ENCODE data around the gene DCN. TPM values are rescaled to one million over a fixed set of nuclear protein-coding genes. Genes with fewer than 3 reads are reported as not detected.
A peak's percentile ranks its signal among the peaks of the same experiment; 100 is the strongest.

The DCN gene
- total RNA-seq, 4 donors from 2014 or later = 50.1 to 1,296 (median 333) TPM

DNA sequence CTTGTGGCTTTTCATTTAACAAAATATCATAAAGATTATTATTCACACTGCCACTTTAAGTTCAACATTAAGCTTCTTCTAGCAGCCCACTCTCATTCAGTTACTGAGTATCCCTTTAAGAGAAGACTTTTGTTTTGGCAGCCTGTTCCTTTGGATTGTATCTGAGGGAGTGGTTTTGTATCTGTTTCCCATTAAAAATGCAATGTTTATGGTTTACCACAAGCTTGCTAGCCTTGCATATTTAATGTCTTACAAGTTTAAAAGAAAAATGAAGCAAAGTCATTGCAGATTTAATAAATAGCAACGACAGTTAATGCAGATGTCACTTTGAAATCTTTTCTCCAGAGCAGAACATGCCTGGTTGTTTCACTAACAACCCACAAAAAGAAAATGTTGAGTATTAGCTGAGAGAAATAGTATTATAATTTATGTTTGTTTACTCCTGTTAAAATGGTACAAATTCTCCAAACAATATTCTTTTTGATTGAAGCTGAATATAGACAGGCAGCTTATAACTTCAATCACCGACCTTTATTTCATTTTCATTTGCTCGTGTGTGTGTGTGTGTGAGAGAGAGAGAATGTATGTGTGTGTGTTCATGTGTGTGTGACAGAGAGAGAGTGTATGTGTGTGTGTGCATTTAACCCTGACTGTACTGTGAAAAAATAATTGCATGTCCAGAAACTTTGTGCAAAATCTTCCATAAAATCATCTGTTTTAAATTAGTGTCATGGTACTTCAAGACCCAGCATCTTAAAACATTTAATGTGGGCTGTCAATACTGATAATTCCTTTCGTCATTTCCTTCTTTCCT is 1.8 kb downstream of the DCN start:
- DNase-seq = no peak
- 13 to 30% methylated on average over 4 of the region's 4 CpGs for WGBS, 2 donors
- no peaks in the 10 kb centered on the region for H3K27me3 ChIP-seq
- H3K36me3 ChIP-seq = no peaks in the 10 kb centered on the region
- TF ChIP-seq POLR2A (IDR thresholded peaks at IDR 0.05) (no peak), CTCF (IDR thresholded peaks at IDR 0.05) (no peak)
- peak overlapping the region; percentile 5 to 62 (median 42) for H3K4me3 ChIP-seq
- peak overlapping the region; percentile 52 to 85 (median 65) for H3K27ac ChIP-seq
- peaks cover 0 to 15% (median 0%) of the 10 kb centered on the region in 3 donors for H3K4me1 ChIP-seq
- H3K9me3 ChIP-seq = no peaks in the 10 kb centered on the region
- intact Hi-C loops (cut with DNase I) = no loop called here

DNA sequence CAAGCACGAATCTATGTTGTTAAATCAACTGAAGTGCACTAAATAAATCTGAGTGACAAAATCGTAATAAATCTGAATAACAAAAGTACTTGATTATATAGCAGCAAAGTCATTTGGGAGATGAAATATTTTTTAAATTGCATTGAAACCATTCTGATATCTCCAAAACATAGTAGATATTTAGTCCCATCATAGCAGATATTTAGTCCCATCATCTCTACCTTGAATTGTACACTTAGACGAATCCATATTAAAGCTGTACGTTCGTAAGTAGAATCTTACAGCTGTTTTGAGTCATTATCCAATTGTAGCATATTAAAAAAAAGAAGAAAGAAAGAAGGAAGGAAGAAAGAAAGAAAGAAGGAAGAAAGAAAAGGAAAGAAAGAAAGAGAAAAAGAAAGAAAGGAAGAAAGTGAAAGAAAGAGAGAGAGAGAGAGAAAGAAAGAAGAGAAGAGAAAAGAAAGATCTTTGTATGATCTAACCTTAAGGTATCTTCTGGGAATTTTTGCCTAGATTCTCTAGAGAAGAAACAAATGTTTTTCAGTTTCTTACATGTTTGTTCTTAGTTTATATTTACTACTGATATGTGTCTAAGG is 2.6 kb downstream of the DCN start:
- Histone ChIP-seq H3K36me3 (no peaks in the 10 kb centered on the region), H3K9me3 (no peaks in the 10 kb centered on the region), H3K27me3 (no peaks in the 10 kb centered on the region), H3K27ac (peak overlapping the region; percentile 55 to 85 (median 78)), H3K4me3 (peak overlapping the region; percentile 5 to 62 (median 42)), H3K4me1 (peaks cover 0 to 15% (median 0%) of the 10 kb centered on the region in 3 donors)
- intact Hi-C loops (cut with DNase I) = loop anchor here (5.0 kb wide), 1 partner anchor 147 kb away; no protein-coding TSS in a partner anchor
- 39 to 41% methylated on average over 5 of the region's 5 CpGs for WGBS, 2 donors
- TF ChIP-seq POLR2A (IDR thresholded peaks at IDR 0.05) (no peak), CTCF (IDR thresholded peaks at IDR 0.05) (no peak)
- DNase-seq = no peak

DNA sequence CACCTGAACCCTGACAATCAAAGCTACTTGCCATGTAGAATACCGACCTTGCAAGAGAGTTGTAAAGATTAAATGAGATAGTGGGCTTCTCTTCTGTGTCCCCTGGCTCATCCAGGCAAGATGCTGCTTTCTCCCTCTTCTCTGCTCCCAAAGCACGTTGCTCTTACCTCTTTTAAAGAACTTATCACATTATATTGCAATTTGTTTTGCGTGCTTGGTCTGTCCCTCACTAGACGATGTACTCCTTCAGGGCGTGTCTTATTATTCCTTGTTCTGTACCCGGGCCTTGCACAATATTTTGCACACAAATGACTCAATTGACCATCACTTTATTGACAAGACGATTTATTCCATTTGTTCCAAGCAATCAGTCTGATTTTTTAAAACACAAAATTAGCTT is 3.3 kb downstream of the DCN start:
- H3K4me1 ChIP-seq = peaks cover 0 to 12% (median 0%) of the 10 kb centered on the region in 3 donors
- no peak for DNase-seq
- TF ChIP-seq CTCF (IDR thresholded peaks at IDR 0.05) (no peak), POLR2A (IDR thresholded peaks at IDR 0.05) (peak in 1 of 4 donors; percentile 56)

DNA sequence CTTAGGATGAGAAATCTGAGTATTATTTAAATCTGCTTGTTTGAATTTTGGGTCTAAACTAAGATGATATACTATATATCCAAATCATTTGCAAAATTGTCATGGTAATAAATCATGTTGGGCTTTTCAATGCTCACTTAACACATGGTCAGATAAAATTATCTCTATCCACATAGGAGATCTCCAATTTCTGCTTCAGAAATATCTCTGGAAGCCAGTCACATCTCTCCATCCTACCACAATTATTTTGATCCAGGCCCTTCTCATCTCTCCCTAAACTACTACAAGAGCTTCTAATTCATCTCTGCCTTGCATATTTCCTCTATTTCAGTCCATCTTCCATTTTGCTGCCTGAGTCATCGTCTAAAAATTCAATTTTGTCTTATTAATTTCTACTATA is 3.8 kb downstream of the DCN start:
- H3K4me3 ChIP-seq = peak overlapping the region in 3 of 4 donors; percentile 41 to 62 (median 44)
- 45 to 69% methylated on average over 1 of the region's 1 CpG for WGBS, 2 donors
- H3K9me3 ChIP-seq = no peaks in the 10 kb centered on the region
- H3K27ac ChIP-seq = peak overlapping the region; percentile 49 to 85 (median 78)
- DNase-seq = no peak
- no peaks in the 10 kb centered on the region for H3K27me3 ChIP-seq
- TF ChIP-seq CTCF (IDR thresholded peaks at IDR 0.05) = no peak
- TF ChIP-seq POLR2A (IDR thresholded peaks at IDR 0.05) = no peak
- H3K4me1 ChIP-seq = peaks cover 0 to 14% (median 0%) of the 10 kb centered on the region in 3 donors
- intact Hi-C loops (cut with DNase I) = loop anchor here (5.0 kb wide), 1 partner anchor 149 kb away; no protein-coding TSS in a partner anchor
- H3K36me3 ChIP-seq = no peaks in the 10 kb centered on the region

More for the DNA sequence above, 3.3 kb downstream of the DCN start:
- H3K27ac ChIP-seq = peak overlapping the region; percentile 49 to 85 (median 78)
- no peaks in the 10 kb centered on the region for H3K9me3 ChIP-seq
- no peaks in the 10 kb centered on the region for H3K27me3 ChIP-seq
- no peaks in the 10 kb centered on the region for H3K36me3 ChIP-seq
- WGBS, 2 donors = 30 to 36% methylated on average over 7 of the region's 7 CpGs
- H3K4me3 ChIP-seq = peak overlapping the region in 3 of 4 donors; percentile 41 to 62 (median 44)
- intact Hi-C loops (cut with DNase I) = loop anchor here (5.0 kb wide), 1 partner anchor 148 kb away; no protein-coding TSS in a partner anchor

DNA sequence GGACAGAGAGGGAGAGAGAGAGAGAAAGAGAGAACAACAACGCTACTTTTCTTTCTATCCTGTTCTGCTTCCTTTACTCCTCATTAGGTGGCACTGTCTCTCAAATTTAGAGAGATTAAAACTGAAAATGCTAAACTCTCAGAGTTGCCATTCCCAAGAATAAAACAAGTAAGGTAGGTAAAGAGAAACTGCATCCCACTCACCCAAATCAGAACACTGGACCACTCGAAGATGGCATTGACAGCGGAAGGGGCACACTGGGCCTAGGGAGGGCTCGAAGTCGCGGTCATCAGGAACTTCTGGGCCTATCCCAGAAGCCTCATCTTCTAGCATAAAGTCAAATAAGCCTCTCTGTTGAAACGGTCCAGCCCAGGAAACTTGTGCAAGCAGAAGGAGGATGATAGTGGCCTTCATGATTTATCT is 4.5 kb downstream of the DCN start:
- Histone ChIP-seq H3K4me3 (peak overlapping the region; percentile 23 to 62 (median 42)), H3K4me1 (peaks cover 0 to 17% (median 0%) of the 10 kb centered on the region in 3 donors), H3K36me3 (no peaks in the 10 kb centered on the region), H3K27me3 (no peaks in the 10 kb centered on the region), H3K27ac (peak overlapping the region; percentile 49 to 85 (median 78)), H3K9me3 (no peaks in the 10 kb centered on the region)
- intact Hi-C loops (cut with DNase I) = loop anchor here (5.0 kb wide), 1 partner anchor 149 kb away; no protein-coding TSS in a partner anchor
- TF ChIP-seq CTCF (IDR thresholded peaks at IDR 0.05) (peak in 5 of 6 experiments; percentile 28 to 65 (median 55)), POLR2A (IDR thresholded peaks at IDR 0.05) (no peak)
- DNase-seq = no peak
- WGBS, 2 donors = 13 to 32% methylated on average over 7 of the region's 7 CpGs
